H1 (cell line): Measurements from ENCODE around the gene STK16. TPM values are rescaled to one million over a fixed set of nuclear protein-coding genes. Genes with fewer than 3 reads are reported as not detected.

ENCODE experiments used
- CTCF ChIA-PET: fragments of 300-600 bp; sonication (Branson Sonifier 250); formaldehyde crosslinking; loops from one replicate; lab custom pipeline; 2021; ENCODE audit not compliant: partially characterized antibody; lab: Charles Lee
- POLR2A ChIA-PET: fragments of 300-600 bp; sonication (Branson Sonifier 250); formaldehyde crosslinking; loops from one replicate; lab custom pipeline; 2021; ENCODE audit warnings: inconsistent platforms; ENCODE audit not compliant: partially characterized antibody; lab: Charles Lee
- DNase-seq, 2 experiments: peaks; one replicate each; pipeline versions ENCODE4 v3.0.0 to v3.0.0-alpha.2; 2010 to 2022; ENCODE audit warnings: low spot score in 2 of 2, low read depth in 1 of 2, mixed read lengths in 1 of 2
- FAIRE-seq: peaks from 2 replicates; lab custom pipeline; 2011; peaks lifted over from hg19 to GRCh38; lab: Jason Lieb, UNC
- H2AFZ ChIP-seq: 2 replicates; pipeline ENCODE4 v1.8.1; 2012; ENCODE audit warnings: low read length, inconsistent platforms
- H2AK5ac ChIP-seq: 2 replicates; pipeline ENCODE4 v1.6.1; 2013; ENCODE audit warnings: low read depth, low read length
- H2BK120ac ChIP-seq: replicated peaks from 2 replicates; pipeline ENCODE3; 2013; ENCODE audit warnings: low read depth, low read length, inconsistent platforms
- H2BK12ac ChIP-seq: 2 replicates; pipeline ENCODE4 v1.6.1; 2013; ENCODE audit warnings: low read depth, low read length
- H2BK15ac ChIP-seq: 2 replicates; pipeline ENCODE4 v1.6.1; 2013; ENCODE audit warnings: low read length
- H2BK20ac ChIP-seq: 2 replicates; pipeline ENCODE4 v1.6.1; 2013; ENCODE audit warnings: low read length
- H2BK5ac ChIP-seq: 2 replicates; pipeline ENCODE4 v1.6.1; 2013; ENCODE audit warnings: low read depth, low read length
- H3K14ac ChIP-seq: 2 replicates; pipeline ENCODE4 v1.6.1; 2013; ENCODE audit warnings: inconsistent platforms; ENCODE audit not compliant: insufficient read length
- H3K18ac ChIP-seq: 2 replicates; pipeline ENCODE4 v1.6.1; 2013; ENCODE audit warnings: low read length; ENCODE audit errors: extremely low read depth
- H3K23ac ChIP-seq: 2 replicates; pipeline ENCODE4 v1.6.1; 2013; ENCODE audit warnings: inconsistent platforms; ENCODE audit not compliant: insufficient read length
- H3K23me2 ChIP-seq: 2 replicates; pipeline ENCODE4 v1.6.1; 2013; ENCODE audit warnings: low read depth, low read length
- H3K27ac ChIP-seq: 2 replicates; pipeline ENCODE4 v1.6.1; 2011; ENCODE audit warnings: low read depth, low read length, inconsistent platforms
- H3K27me3 ChIP-seq, 4 experiments: replicated peaks in 1 of 4; 1 replicate in 1 of 4; 2 replicates in 3 of 4; pipeline versions ENCODE4 v1.6.1 to v1.8.1; 2011 to 2013; ENCODE audit warnings: low read length in 3 of 4, mild to moderate bottlenecking in 3 of 4, inconsistent platforms in 2 of 4, mixed read lengths in 2 of 4, moderate library complexity in 1 of 4; ENCODE audit not compliant: control insufficient read depth in 3 of 4, insufficient read depth in 3 of 4; ENCODE audit errors: extremely low read depth in 1 of 4
- H3K36me3 ChIP-seq, 4 experiments: 2 replicates each; pipeline versions ENCODE4 v1.6.1 to v1.8.1; 2011 to 2013; ENCODE audit warnings: mild to moderate bottlenecking in 4 of 4, low read length in 3 of 4, moderate library complexity in 2 of 4, control low read depth in 1 of 4, inconsistent platforms in 1 of 4; ENCODE audit not compliant: insufficient read depth in 4 of 4, control insufficient read depth in 2 of 4
- H3K4ac ChIP-seq: replicated peaks from 2 replicates; pipeline ENCODE3; 2013; ENCODE audit warnings: low read length, low read depth, mixed read lengths, inconsistent platforms; ENCODE audit not compliant: insufficient read length
- H3K4me1 ChIP-seq, 4 experiments: replicated peaks in 1 of 4; 1 replicate in 1 of 4; 2 replicates in 3 of 4; pipeline versions ENCODE4 v1.6.1 to v1.8.1; 2011 to 2013; ENCODE audit warnings: low read length in 3 of 4, inconsistent platforms in 2 of 4, mixed read lengths in 1 of 4; ENCODE audit not compliant: insufficient read depth in 4 of 4, control insufficient read depth in 3 of 4
- H3K4me2 ChIP-seq, 2 experiments: 2 replicates each; pipeline versions ENCODE4 v1.6.1 to v1.8.1; 2011 to 2013; ENCODE audit warnings: low read depth in 2 of 2, low read length in 2 of 2, control low read depth in 1 of 2, inconsistent platforms in 1 of 2, mild to moderate bottlenecking in 1 of 2; ENCODE audit not compliant: insufficient read depth in 1 of 2
- H3K4me3 ChIP-seq, 4 experiments: fragments of 200-600, 300-600 bp in 1 of 4; sonication (generic), shearing (Covaris generic), sonication (Bioruptor Twin) in 1 of 4; 2 replicates each; pipeline versions ENCODE4 v1.5.1 to v1.8.1; 2011 to 2016; ENCODE audit warnings: low read length in 4 of 4, low read depth in 3 of 4, control low read depth in 2 of 4, inconsistent platforms in 2 of 4, mild to moderate bottlenecking in 2 of 4, mixed read lengths in 1 of 4, moderate library complexity in 1 of 4; ENCODE audit not compliant: insufficient read depth in 2 of 4; ENCODE audit errors: extremely low read depth in 1 of 4
- H3K56ac ChIP-seq: replicated peaks from 2 replicates; pipeline ENCODE3; 2013; ENCODE audit warnings: low read depth, mild to moderate bottlenecking, mixed read lengths, low read length, inconsistent platforms; ENCODE audit not compliant: insufficient read length
- H3K79me1 ChIP-seq: 2 replicates; pipeline ENCODE4 v1.6.1; 2013; ENCODE audit warnings: low read depth, low read length, control low read depth
- H3K79me2 ChIP-seq, 2 experiments: 2 replicates each; pipeline versions ENCODE4 v1.6.1 to v1.8.1; 2012 to 2013; ENCODE audit warnings: low read length in 2 of 2, mild to moderate bottlenecking in 2 of 2, inconsistent platforms in 1 of 2; ENCODE audit not compliant: insufficient read depth in 2 of 2, control insufficient read depth in 1 of 2
- H3K9ac ChIP-seq, 4 experiments: replicated peaks in 1 of 4; 1 replicate in 1 of 4; 2 replicates in 3 of 4; pipeline versions ENCODE4 v1.6.1 to v1.8.1; 2011 to 2013; ENCODE audit warnings: low read depth in 3 of 4, low read length in 3 of 4, control low read depth in 2 of 4, mild to moderate bottlenecking in 2 of 4, moderate library complexity in 2 of 4, inconsistent platforms in 1 of 4; ENCODE audit errors: extremely low read depth in 1 of 4
- H3K9me3 ChIP-seq, 2 experiments: 2 replicates each; pipeline versions ENCODE4 v1.6.1 to v1.8.1; 2012 to 2013; ENCODE audit warnings: mild to moderate bottlenecking in 2 of 2, moderate library complexity in 2 of 2, control low read depth in 1 of 2, inconsistent platforms in 1 of 2, low read depth in 1 of 2, low read length in 1 of 2, mixed read lengths in 1 of 2; ENCODE audit not compliant: insufficient read depth in 2 of 2
- H4K20me1 ChIP-seq, 2 experiments: replicated peaks in 1 of 2; 2 replicates each; pipeline versions ENCODE3 to v1.8.1; 2011 to 2013; ENCODE audit warnings: inconsistent platforms in 2 of 2, low read length in 2 of 2, mild to moderate bottlenecking in 1 of 2; ENCODE audit not compliant: insufficient read depth in 2 of 2, control insufficient read depth in 1 of 2
- H4K5ac ChIP-seq: 2 replicates; pipeline ENCODE4 v1.6.1; 2013; ENCODE audit warnings: low read length, low read depth, mixed read lengths, inconsistent platforms; ENCODE audit not compliant: insufficient read length
- H4K8ac ChIP-seq: 2 replicates; pipeline ENCODE4 v1.8.0; 2013; ENCODE audit warnings: mild to moderate bottlenecking, moderate library complexity, low read length, inconsistent platforms; ENCODE audit not compliant: insufficient read depth; ENCODE audit errors: extremely low read depth
- H4K91ac ChIP-seq: replicated peaks from 2 replicates; pipeline ENCODE3; 2013; ENCODE audit warnings: low read length, mixed read lengths, inconsistent platforms; ENCODE audit not compliant: insufficient read length
- FOSL1 ChIP-seq: IDR thresholded peaks from 2 replicates; pipeline ENCODE4 v1.6.1; 2011; ENCODE audit warnings: mild to moderate bottlenecking, low read depth, low read length, moderate library complexity; ENCODE audit not compliant: insufficient read depth
- JUND ChIP-seq: IDR thresholded peaks from 2 replicates; pipeline ENCODE4 v1.6.1; 2011; ENCODE audit warnings: mild to moderate bottlenecking, improper control_type of control experiment, low read length
- KDM4A ChIP-seq: IDR thresholded peaks from one replicate; pipeline ENCODE4 v1.7.1; 2012; ENCODE audit warnings: low read depth, mild to moderate bottlenecking, moderate library complexity, low read length, inconsistent platforms; ENCODE audit not compliant: severe bottlenecking
- KDM5A ChIP-seq: fragments of 200-600 bp; IDR thresholded peaks from 2 replicates; pipeline ENCODE4 v1.7.1; 2012; ENCODE audit warnings: mild to moderate bottlenecking, low read length, inconsistent platforms, mixed read lengths
- POLR2AphosphoS5 ChIP-seq: IDR thresholded peaks from 2 replicates; pipeline ENCODE4 v1.6.1; 2011; ENCODE audit warnings: low read depth, low read length
- RBBP5 ChIP-seq: IDR thresholded peaks from 2 replicates; pipeline ENCODE4 v1.7.1; 2012; ENCODE audit warnings: low read depth, mild to moderate bottlenecking, inconsistent platforms, low read length, moderate library complexity, borderline replicate concordance
- SAP30 ChIP-seq: fragments of 300-600 bp; sonication (generic); IDR thresholded peaks from 2 replicates; pipeline ENCODE4 v1.7.1; 2012; ENCODE audit warnings: low read length, moderate library complexity, mild to moderate bottlenecking, inconsistent platforms; ENCODE audit not compliant: insufficient read depth, insufficient replicate concordance
- SP1 ChIP-seq: IDR thresholded peaks from 2 replicates; pipeline ENCODE4 v1.6.1; 2011; ENCODE audit warnings: low read depth, low read length
- WGBS, 2 experiments: shearing (Covaris generic) in 1 of 2; methylation state at CpG; one replicate each; pipeline versions ENCODE4 v1.1.6 to v1.1.7; 2013 to 2015; ENCODE audit warnings: low lambda C conversion rate in 2 of 2, mixed read lengths in 2 of 2, inconsistent platforms in 1 of 2, low coverage in 1 of 2, missing lambda C conversion rate in 1 of 2; ENCODE audit not compliant: insufficient replicate concordance in 2 of 2, insufficient coverage in 1 of 2, insufficient read length in 1 of 2; ENCODE audit errors: extremely low coverage in 1 of 2, missing lambda C conversion rate in 1 of 2; 5-methylcytosine and 5-hydroxymethylcytosine counted together
- polyA plus RNA-seq, 7 experiments: library from polyadenylated mRNA; depleted of rRNA in 3 of 7; stranded (reverse) in 5 of 7; unstranded in 2 of 7; fragments of >200 nt in 5 of 7; fragments of 200-250 nt in 2 of 7; gene quantifications; 1 replicate in 5 of 7; 2 replicates in 1 of 7; 4 replicates in 1 of 7; pipeline versions ENCODE4 v1.2.1 to v1.2.3, GENCODE V29; 2011 to 2013; ENCODE audit warnings: missing spikeins in 2 of 7, mixed read lengths in 2 of 7
- total RNA-seq: library from RNA; stranded (reverse); fragmentation: NEBNext Ultra II Directional; extraction: Animal tissue kit (Norgen Biotek cat#: 25700); gene quantifications from 2 replicates; pipeline ENCODE4 v1.2.1, GENCODE V29; 2021
- TF ChIP-seq, protein P1 (sequence below): IDR thresholded peaks from 2 replicates; pipeline ENCODE4 v1.6.1; 2012; ENCODE audit warnings: low read length, inconsistent platforms

The STK16 gene
- total and polyA plus RNA-seq, 2 of the 8 experiments (the other 6 are each of a cell fraction or from before 2014, with no cell fraction given) = 21.3 to 51.4 TPM

DNA sequence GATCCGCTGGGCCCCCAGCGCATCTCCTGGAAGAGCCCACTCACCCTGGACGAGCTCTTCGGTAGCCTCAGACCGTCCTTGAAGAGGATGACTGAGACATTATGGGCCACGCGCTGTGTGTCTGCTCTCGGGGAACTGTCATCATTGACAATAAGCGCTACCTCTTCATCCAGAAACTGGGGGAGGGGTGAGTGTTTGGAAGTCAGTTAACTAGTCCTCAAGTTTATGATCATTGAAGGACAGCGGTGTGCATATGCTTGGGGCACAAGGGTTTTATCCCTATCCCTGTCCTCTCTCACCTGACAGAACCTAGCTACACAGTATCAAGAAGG lies 586 bp downstream of the STK16 start:
- Histone ChIP-seq H3K27me3 (no peaks in the 10 kb centered on the region), H2BK120ac (no peak overlapping the region), H3K4me3 (peak overlapping the region; percentile 74 to 81 (median 80)), H4K20me1 (no peaks in the 10 kb centered on the region), H4K8ac (peak overlapping the region; percentile 100), H3K27ac (peak overlapping the region; percentile 91), H3K9ac (peak overlapping the region; percentile 91 to 99 (median 94)), H2BK20ac (no peak overlapping the region), H3K79me1 (0 out of 2 replicates have a peak, but pooled peaks cover 5% of the 10 kb centered on the region), H2AK5ac (peak overlapping the region; percentile 70; the same call in 1 of the 2 replicates), H3K23me2 (peaks cover 8% of the 10 kb centered on the region), H3K18ac (no peak overlapping the region), H2BK15ac (no peak overlapping the region), H3K23ac (no peak overlapping the region), H4K5ac (peak overlapping the region; percentile 31), H2BK5ac (peak overlapping the region; percentile 96; the same call in 1 of the 2 replicates), H3K79me2 (peaks cover 0 to 5% of the 10 kb centered on the region in 2 experiments; a peak in 1 of 4 replicates), H3K9me3 (no peaks in the 10 kb centered on the region), H3K14ac (no peak overlapping the region), H4K91ac (no peak overlapping the region), H2AFZ (no peak overlapping the region), H3K4me1 (peaks cover 0 to 5% (median 3%) of the 10 kb centered on the region in 4 experiments; a peak in 3 of 7 replicates), H3K4ac (no peak overlapping the region), H3K56ac (no peak overlapping the region), H2BK12ac (peak overlapping the region; percentile 90; the same call in 1 of the 2 replicates), H3K36me3 (peaks cover 0 to 9% (median 5%) of the 10 kb centered on the region in 4 experiments; a peak in 5 of 8 replicates), H3K4me2 (peak overlapping the region; percentile 91 to 98)
- WGBS, 2 experiments = 54% methylated on average over 10 of the region's 10 CpGs; no CpG with 5 or more reads in 1 of the 2 experiments
- ChIA-PET POLR2A (interaction anchor here (1.0 to 14.9 kb wide), 22 partner anchors 9 to 142 kb away, joined by 3 to 190 read pairs (median 4); partner anchors contain the start of genes ABCB6, ANKZF1, ATG9A and CNPPD1), CTCF (interaction anchor here (1.1 to 3.0 kb wide), 14 partner anchors 8 to 108 kb away, joined by 3 to 24 read pairs (median 4); partner anchors contain the start of genes ANKZF1, ATG9A, DNAJB2 and NHEJ1)
- DNase-seq = no peak
- no peak for TF ChIP-seq SAP30
- no peak for TF ChIP-seq JUND
- TF ChIP-seq SP1 = no peak
- TF ChIP-seq, protein P1, sequence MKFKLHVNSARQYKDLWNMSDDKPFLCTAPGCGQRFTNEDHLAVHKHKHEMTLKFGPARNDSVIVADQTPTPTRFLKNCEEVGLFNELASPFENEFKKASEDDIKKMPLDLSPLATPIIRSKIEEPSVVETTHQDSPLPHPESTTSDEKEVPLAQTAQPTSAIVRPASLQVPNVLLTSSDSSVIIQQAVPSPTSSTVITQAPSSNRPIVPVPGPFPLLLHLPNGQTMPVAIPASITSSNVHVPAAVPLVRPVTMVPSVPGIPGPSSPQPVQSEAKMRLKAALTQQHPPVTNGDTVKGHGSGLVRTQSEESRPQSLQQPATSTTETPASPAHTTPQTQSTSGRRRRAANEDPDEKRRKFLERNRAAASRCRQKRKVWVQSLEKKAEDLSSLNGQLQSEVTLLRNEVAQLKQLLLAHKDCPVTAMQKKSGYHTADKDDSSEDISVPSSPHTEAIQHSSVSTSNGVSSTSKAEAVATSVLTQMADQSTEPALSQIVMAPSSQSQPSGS = no peak
- TF ChIP-seq RBBP5 = no peak
- no peak for TF ChIP-seq FOSL1
- no peak for TF ChIP-seq POLR2AphosphoS5
- TF ChIP-seq KDM4A = no peak
- no peak for TF ChIP-seq KDM5A
- no peak for FAIRE-seq
